ENCODE measurements around the gene TTLL8.

DNA sequence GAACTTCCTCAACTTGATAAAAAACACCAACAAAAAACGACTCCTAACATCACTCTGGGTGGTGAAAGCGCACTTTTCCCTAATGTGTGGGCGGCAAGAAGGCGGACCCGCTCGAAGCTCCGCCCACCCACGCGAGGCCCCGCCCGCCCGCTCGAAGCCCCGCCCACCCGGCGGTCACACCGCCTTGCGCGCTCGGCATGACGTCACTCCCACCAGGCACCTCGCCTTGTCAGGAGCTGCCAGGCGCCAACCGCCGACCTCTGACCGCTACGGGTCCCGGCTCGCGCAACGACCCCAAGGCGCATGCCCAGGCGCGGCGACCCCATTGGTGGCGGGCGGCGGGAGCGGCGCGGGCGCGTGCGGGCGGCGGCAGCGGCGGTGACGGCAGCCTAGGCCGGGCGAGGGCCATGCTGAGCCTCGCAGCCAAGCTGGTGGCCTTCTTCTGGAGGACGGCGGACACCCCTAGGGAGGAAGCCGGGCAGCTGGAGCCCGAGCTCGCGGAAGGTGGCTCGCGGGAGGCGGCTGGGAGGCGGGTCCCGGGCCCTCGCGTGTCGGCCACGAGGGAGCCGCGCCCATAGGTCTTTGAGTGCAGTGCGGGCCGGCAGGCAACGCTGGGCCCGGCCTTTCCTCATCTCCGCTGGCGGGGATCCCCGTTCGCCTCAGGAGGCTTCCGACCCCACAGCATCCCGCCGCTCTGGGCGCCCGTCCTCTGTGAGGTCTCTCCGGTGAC, 31.7 kb upstream of the TTLL8 start, which contains the start of gene MOV10L1:
- TF ChIP-seq SIN3A (IDR thresholded peaks at IDR 0.05; ENCODE audit: borderline replicate concordance, insufficient read depth, low read length), result no peak
- TF ChIP-seq, protein P1, sequence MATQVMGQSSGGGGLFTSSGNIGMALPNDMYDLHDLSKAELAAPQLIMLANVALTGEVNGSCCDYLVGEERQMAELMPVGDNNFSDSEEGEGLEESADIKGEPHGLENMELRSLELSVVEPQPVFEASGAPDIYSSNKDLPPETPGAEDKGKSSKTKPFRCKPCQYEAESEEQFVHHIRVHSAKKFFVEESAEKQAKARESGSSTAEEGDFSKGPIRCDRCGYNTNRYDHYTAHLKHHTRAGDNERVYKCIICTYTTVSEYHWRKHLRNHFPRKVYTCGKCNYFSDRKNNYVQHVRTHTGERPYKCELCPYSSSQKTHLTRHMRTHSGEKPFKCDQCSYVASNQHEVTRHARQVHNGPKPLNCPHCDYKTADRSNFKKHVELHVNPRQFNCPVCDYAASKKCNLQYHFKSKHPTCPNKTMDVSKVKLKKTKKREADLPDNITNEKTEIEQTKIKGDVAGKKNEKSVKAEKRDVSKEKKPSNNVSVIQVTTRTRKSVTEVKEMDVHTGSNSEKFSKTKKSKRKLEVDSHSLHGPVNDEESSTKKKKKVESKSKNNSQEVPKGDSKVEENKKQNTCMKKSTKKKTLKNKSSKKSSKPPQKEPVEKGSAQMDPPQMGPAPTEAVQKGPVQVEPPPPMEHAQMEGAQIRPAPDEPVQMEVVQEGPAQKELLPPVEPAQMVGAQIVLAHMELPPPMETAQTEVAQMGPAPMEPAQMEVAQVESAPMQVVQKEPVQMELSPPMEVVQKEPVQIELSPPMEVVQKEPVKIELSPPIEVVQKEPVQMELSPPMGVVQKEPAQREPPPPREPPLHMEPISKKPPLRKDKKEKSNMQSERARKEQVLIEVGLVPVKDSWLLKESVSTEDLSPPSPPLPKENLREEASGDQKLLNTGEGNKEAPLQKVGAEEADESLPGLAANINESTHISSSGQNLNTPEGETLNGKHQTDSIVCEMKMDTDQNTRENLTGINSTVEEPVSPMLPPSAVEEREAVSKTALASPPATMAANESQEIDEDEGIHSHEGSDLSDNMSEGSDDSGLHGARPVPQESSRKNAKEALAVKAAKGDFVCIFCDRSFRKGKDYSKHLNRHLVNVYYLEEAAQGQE (IDR thresholded peaks at IDR 0.05; ENCODE audit: insufficient read depth in 1 of 2, low read depth in 2 of 2, low read length in 2 of 2), result no peak

Data from PFSK-1 (cell line).